Activated CD8-positive, alpha-beta memory T cell treated with anti-CD3 and anti-CD28 coated beads, Interleukin-2, amount 50 U/mL, for 1 hour (primary cell): ENCODE measurements around the gene SCAF1.
A peak's percentile ranks its signal among the peaks of the same experiment; 100 is the strongest.

Experiments
- DNase-seq: peaks from one replicate; pipeline ENCODE4 v3.0.0-alpha.2; 2020; ENCODE audit errors: extremely low read depth

SCAF1 gene

GRCh38 chr19:49646586-49646985 lies 4.6 kb downstream of the SCAF1 start:
- no peak for DNase-seq

DNA sequence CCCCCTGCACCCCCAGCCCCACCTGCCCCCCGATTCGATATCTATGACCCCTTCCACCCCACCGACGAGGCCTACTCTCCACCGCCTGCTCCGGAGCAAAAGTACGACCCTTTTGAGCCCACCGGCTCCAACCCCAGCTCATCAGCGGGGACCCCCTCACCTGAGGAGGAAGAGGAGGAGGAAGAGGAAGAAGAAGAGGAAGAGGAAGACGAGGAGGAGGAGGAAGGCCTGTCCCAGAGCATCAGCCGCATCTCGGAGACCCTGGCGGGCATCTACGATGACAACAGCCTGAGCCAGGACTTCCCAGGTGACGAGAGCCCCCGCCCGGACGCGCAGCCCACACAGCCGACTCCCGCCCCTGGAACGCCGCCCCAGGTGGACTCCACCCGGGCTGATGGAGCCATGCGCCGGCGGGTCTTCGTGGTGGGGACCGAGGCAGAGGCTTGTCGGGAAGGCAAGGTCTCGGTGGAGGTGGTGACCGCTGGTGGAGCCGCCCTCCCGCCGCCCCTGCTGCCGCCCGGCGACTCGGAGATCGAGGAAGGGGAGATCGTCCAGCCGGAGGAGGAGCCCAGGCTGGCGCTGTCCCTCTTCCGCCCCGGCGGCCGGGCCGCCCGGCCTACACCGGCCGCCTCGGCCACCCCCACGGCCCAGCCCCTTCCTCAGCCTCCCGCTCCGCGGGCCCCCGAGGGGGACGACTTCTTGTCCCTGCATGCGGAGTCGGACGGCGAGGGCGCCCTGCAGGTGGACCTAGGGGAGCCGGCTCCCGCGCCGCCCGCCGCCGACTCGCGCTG lies 9.2 kb downstream of the SCAF1 start:
- DNase-seq = no peak

DNA sequence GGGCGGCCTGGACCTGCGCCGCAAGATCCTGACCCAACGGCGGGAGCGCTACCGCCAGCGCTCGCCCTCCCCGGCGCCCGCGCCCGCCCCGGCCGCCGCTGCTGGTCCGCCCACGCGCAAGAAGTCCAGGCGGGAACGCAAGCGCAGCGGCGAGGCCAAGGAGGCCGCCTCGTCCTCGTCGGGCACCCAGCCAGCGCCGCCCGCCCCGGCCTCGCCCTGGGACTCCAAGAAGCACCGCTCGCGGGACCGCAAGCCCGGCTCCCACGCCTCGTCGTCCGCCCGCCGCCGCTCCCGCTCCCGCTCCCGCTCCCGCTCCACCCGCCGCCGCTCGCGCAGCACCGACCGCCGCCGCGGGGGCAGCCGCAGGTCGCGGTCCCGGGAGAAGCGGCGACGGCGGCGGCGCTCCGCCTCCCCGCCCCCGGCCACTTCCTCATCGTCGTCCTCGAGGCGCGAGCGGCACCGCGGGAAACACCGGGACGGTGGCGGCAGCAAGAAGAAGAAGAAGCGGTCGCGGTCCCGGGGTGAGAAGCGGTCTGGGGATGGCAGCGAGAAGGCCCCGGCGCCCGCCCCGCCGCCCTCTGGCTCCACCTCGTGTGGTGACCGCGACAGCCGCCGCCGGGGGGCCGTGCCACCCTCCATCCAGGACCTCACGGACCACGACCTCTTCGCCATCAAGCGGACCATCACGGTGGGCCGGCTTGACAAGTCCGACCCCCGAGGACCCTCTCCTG lies 10.0 kb downstream of the SCAF1 start:
- DNase-seq = no peak

DNA sequence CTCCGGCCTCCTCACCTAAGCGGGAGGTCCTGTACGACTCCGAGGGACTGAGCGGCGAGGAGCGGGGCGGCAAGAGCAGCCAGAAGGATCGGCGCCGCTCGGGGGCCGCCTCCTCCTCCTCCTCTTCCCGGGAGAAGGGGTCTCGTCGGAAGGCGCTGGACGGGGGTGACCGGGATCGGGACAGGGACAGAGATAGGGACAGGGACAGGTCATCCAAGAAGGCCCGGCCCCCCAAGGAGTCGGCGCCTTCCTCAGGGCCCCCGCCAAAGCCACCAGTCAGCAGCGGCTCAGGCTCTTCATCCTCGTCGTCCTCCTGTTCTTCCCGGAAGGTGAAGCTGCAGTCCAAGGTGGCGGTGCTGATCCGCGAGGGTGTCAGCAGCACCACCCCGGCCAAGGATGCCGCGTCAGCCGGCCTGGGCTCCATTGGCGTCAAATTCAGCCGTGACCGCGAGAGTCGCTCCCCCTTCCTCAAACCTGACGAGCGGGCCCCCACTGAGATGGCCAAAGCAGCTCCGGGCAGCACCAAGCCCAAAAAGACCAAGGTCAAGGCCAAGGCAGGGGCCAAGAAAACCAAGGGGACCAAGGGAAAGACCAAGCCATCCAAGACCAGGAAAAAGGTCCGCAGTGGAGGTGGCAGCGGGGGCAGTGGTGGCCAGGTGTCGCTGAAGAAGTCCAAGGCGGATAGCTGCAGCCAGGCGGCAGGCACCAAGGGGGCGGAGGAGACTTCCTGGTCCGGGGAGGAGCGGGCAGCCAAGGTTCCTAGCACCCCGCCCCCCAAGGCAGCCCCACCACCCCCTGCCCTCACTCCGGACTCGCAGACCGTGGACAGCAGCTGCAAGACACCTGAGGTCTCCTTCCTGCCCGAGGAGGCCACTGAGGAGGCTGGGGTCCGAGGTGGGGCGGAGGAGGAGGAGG lies 10.8 kb downstream of the SCAF1 start:
- DNase-seq = no peak

DNA sequence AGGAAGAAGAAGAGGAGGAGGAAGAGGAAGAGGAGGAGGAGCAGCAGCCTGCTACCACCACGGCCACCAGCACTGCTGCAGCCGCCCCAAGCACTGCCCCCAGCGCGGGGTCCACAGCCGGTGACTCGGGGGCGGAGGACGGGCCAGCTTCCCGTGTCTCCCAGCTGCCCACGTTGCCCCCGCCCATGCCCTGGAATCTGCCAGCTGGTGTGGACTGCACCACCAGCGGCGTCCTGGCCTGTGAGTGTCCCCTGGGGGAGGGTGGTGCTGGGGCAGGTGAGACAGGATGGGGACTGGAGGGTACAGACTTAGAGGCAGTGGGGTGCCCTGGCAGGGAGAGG lies 11.4 kb downstream of the SCAF1 start:
- DNase-seq = no peak

GRCh38 chr19:49654581-49654980 lies 12.6 kb downstream of the SCAF1 start:
- no peak for DNase-seq

DNA sequence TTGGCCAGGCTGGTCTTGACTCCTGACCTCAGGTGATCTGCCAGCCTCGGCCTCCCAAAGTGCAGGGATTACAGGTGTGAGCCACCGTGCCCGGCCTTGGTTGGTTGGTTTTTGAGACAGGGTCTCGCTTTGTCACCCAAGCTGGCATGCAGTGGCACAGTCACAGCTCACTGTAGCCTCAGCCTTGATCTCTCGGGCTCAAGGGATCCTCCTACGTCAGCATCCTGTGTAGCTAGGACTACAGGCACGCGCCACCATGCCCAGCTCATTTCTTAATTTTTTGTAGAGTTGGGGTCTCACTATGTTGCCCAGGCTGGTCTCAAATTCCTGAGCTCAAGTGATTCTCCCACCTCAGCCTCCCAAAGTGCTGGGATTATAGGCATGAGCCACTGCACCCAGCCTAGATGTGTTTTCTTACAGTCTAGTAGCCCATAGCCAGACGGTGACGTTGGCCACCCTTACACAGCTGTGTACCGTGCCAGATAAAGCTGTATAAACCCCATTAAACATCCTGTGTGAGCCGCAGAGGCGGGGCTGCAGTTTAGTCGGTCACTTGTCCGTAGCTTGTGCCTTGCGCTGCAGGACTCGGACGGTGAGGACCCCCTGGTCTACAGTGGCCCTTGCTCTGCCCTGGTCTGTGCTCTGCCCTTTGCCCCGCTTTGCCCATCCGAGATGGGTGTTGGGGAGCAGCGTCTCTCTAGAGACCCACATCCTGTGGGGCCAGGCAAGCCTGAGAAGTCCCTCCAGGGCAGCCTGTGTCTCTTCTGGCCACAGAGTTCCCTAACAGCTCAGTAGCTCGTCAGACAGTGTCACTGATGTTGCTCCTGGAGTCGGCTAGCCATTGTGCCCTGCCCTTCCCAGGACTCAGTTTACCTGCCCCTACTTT lies 13.8 kb downstream of the SCAF1 start:
- DNase-seq = no peak

DNA sequence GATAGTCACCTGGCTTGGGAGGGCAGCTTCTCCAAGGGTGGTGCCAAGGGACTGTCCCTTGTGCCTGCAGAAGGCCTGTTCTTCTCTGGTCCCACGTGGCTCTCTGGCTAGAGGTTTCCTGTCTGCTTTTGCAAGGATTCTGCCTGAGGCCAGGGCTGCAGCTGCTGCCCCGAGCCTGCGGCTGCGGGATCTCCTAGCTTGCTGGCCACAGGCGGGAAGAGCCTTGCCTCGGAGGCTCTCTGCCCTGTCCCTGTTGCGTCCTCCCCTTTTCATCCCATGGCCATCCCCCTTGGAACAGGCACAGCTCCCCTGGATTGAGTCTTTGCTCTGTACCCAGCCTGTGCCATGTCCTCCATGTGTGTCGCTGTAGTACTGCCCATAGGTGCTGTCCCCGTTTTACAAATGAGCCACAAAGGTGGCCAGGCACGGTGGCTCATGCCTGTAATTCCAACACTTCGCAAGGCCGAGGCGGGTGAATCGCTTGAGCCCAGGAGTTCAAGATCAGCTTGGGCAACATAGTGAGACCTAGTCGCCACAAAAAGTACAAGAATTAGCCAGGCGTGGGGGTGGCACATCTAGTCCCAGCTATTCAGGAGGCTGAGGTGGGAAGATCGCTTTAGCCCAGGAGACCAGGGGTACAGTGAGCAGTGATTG lies 14.6 kb downstream of the SCAF1 start:
- no peak for DNase-seq

- no peak for DNase-seq
Observed at GRCh38 chr19:49657493-49658138, 15.6 kb downstream of the SCAF1 start.

DNA sequence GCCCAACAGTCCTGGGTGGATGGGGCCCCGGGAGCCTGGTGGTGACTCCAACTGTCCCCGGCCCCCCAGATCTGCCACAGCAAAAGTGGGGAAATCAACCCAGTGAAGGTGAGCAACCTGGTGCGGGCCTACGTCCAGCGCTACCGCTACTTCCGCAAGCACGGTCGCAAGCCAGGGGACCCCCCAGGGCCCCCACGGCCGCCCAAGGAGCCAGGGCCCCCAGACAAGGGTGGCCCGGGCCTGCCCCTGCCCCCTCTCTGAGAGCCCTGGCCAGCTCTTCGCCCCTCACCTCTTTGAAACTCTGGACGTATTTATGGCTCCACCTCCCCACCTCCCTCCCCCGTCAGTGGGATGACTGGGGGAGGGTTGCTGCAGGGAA lies 16.1 kb downstream of the SCAF1 start:
- no peak for DNase-seq

GRCh38 chr19:49658566-49659442 lies 16.8 kb downstream of the SCAF1 start:
- no peak for DNase-seq

DNA sequence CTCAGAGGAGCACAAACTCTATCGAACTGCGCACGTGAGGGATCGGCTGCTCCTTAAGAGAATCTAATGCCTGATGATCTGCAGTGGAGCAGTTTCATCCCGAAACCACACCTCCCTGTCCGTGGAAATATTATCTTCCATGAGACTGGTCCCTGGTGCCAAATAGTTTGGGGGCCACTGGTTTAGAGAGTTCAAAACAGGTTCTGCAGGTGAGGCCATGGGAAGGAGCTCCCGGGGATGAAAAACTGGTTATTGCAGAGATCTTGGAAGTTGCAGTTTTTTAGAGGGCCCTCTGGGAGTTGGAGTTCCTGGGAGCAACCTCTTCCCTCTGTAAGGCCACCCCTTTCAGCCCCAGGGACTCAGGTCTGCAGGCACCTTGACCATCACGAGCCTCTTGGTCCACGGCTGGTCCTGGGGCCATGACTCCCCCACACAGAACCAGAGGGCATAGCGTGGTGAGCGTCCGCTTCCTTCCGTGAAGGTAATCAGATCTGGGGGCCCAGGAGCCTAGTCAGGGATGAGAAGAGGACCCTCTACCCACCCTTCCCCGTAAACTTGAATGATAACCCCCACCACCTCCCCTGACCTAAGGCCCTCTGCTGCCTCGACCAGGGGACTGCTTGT lies 18.4 kb downstream of the SCAF1 start:
- DNase-seq = no peak

DNA sequence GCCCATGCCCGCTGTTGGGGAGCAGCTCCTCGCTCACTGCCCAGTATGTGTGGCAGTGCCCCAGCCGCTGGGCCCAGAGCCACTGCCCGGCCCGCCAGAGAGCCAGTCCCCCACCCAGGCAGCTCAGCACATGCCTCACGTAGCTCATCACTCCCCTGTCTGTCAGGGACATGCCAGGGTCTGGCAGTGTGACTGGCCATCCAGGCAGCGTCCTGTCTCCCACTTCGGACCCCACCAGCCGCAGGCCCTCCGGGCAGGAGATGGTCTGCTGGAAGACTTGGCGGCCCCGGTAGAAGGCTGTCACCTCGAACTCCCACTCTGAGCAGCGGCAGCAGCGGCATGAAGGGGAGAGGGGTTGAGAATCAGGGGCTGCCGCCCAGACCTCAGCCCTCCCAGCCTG lies 20.0 kb downstream of the SCAF1 start:
- no peak for DNase-seq

DNA sequence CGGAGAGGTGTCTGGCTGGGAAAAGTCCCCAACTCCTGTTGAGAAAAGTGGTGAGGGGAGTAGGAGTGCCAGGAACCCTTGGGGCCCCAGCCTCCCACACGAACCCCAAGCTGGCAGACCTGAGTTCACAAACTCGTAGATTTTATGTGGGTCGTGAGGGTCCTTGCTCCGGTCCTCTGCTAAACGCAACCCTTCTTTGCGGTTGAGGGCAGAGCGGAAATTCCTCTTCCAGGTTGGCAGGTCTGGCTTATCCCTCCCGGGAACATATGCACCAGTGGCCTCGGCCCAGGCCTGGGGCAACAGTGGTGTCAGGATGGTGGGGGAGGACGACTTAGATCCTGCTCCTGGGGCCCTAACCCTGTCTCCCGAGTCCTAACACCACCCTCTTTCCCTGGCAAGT lies 21.2 kb downstream of the SCAF1 start:
- no peak for DNase-seq

GRCh38 chr19:49664171-49665035 lies 22.4 kb downstream of the SCAF1 start:
- peak; percentile 51 for DNase-seq

- DNase-seq = no peak
Observed at GRCh38 chr19:49665036-49665350, 23.0 kb downstream of the SCAF1 start.

DNA sequence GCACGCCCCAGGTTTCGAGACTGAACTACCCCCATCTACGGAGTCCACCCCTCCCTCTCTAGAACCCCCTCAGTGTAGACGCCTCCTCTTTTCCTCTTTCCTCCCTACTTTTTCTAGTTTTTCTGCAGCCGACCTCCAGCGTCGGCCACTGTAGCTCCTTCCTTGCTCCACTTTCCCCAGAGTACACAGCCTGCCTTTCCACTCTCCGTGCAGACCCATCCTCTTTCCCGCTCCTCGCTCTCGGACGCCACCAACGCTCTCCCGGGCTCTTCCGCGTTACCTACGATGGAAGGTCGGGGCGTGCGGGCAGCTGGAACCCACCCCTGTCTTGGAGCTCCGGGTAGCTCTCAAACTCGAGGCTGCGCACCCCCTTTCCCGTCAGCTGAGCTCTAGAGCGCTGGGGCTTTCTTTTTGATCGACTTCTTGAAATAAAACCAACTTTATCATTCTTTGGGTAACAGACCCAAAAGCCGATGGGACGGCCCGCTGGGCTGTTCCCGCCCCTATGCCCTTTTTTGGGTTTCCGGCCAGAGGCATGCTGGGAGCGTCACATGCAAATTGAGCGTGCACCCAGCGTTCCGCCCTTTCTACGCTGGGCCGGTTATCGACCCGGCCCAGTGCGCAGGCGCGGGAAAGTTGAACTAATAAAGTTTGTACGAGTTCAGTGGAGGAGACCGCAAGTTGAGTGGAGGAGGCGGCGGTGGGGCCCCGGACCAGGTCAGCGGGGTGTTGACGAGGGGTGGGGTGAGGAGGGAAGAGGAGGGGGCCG lies 23.5 kb downstream of the SCAF1 start, which contains the start of the genes BCL2L12 and IRF3:
BCL2L12 (plus strand) TSS at position 583 of the 769 bp plus-strand sequence. CDS start 760 bp downstream, outside the sequence.
IRF3 (minus strand) TSS at position 507 of the 769 bp plus-strand sequence. CDS start 1,019 bp downstream, outside the sequence.
- peak; percentile 97 for DNase-seq
